GM21529 (cell line): ENCODE data around the gene MAP3K3.

Experiments
- ATAC-seq: cut with Tn5 transposase; IDR thresholded peaks from one replicate; pipeline ENCODE4 v1.9.1; 2021; ENCODE audit not compliant: unreplicated experiment

Gene MAP3K3

GRCh38 chr17:63621684-63622573 is at the start of gene MAP3K3:
Gene MAP3K3 (plus strand): TSS chr17:63622417. CDS start chr17:63622760, 343 bp downstream.
- peak; percentile 90 for ATAC-seq

- ATAC-seq = no peak
Observed at GRCh38 chr17:63573634-63574033, 48.6 kb upstream of the MAP3K3 start.

- ATAC-seq = no peak
Observed at GRCh38 chr17:63578027-63578768, 44.0 kb upstream of the MAP3K3 start.

- no peak for ATAC-seq
Observed at GRCh38 chr17:63578769-63579111, 43.5 kb upstream of the MAP3K3 start.

DNA sequence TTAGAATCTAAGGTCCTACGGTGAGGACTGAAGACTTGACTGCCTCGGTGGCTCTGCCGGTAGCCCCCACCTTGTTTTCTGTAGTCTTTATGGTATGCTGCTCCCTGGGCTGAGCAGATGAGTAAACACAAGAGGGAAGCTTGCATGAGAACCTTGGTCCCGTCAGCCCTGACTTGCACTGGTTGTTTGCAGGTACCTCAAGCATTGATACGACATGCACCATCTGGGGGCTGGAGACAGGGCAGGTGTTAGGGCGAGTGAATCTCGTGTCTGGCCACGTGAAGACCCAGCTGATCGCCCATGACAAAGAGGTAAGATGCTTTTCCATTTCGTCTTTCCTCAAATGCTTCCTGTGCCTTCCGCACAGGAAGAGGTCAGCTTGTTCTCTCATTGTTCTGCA is 42.6 kb upstream of the MAP3K3 start:
- no peak for ATAC-seq

- ATAC-seq = no peak
Observed at GRCh38 chr17:63587770-63588169, 34.4 kb upstream of the MAP3K3 start.

- no peak for ATAC-seq
Observed at GRCh38 chr17:63588797-63589196, 33.4 kb upstream of the MAP3K3 start.

- ATAC-seq = no peak
Observed at GRCh38 chr17:63589646-63590045, 32.6 kb upstream of the MAP3K3 start.

GRCh38 chr17:63592797-63593196 is 29.4 kb upstream of the MAP3K3 start:
- no peak for ATAC-seq

GRCh38 chr17:63595132-63595531 is 27.1 kb upstream of the MAP3K3 start:
- ATAC-seq = no peak

DNA sequence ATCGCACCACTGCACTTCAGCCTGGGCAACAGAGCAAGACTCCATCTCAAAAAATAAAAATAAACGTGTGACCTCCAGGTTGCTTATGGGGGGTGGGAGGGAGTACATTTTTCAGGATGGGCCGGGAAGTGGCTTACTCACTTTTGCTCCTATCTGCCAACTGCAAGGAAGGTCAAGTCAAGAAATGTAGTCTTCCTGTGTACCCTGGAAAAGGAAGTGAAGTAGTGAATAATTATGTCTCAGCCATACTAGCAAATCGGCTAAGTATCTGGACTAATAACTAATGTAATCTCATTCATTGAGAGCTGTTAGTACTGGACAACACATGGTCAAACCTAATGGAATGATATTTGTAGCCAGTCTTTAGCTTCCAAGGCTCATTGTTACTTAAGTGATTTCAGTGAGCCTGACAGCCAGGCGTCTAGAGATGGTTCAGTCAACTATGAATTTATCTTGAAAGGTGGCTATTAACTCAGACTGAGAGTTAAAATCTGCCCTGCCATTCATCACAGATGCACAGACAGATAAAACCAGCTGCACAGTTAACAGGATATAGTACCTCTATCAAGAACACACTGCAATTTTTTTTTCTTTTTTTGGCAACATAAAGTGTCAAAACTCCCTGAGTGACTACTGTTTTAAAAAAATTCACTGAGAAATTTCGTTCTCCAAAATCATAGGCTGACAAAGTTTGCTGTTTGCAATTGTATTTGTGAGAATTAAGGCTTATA is 25.2 kb upstream of the MAP3K3 start:
- no peak for ATAC-seq

DNA sequence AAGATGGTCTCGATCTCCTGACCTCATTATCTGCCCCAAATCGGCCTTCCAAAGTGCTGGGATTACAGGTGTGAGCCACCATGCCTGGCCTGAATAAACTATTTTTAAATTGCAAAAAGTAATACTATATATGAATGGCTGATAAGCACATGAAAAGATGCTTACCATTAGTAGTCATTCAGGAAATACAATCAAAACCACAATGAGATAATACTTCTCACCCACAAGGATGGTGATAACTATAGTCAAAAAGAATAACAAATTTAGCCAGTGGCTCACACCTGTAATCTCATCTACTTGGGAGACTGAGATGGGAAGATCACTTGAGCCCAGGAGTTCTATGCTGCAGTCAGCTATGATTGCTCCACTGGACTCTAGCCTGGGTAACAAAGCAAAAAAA is 23.9 kb upstream of the MAP3K3 start:
- no peak for ATAC-seq

GRCh38 chr17:63600569-63601438 is 21.4 kb upstream of the MAP3K3 start, which contains the start of gene TACO1:
Gene TACO1 (plus strand): TSS chr17:63600895. CDS start chr17:63601084, 189 bp downstream.
- peak; percentile 89 for ATAC-seq

GRCh38 chr17:63601439-63602371 is 20.5 kb upstream of the MAP3K3 start:
- ATAC-seq = no peak

DNA sequence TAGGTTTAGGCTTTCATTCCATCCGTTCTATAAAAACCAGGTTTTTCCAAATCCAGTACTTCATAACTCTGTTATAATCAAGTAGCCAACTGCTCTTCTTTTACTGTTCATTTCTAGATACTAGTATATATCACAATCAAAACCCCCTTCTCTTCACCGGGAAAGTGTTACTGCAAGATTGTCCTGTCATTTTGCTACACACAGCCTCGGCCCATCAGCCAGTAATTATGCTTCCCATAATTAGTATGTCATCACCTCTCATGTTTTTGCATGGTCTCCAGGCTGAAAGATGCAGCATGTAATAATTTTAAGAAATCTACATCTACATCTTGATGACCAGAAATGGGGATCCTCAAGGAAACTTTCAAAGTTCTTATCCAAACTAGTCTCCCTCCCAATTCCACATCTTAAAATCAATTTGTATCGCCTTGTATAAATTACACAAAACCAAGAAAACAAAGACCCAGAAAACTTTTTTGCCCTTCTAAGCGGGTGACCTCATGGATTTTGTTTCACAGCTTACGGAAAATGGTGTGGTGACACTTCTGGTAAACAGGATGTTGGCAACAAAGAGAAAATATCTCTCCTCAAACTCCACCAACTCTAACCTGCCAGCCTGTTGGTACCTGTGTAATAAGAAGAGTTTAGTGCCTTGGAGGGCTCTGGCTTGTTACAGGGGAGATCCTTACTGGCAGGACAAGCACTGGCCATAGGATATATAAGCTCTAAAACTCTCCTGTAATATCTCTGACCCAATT is 12.2 kb upstream of the MAP3K3 start:
- no peak for ATAC-seq

DNA sequence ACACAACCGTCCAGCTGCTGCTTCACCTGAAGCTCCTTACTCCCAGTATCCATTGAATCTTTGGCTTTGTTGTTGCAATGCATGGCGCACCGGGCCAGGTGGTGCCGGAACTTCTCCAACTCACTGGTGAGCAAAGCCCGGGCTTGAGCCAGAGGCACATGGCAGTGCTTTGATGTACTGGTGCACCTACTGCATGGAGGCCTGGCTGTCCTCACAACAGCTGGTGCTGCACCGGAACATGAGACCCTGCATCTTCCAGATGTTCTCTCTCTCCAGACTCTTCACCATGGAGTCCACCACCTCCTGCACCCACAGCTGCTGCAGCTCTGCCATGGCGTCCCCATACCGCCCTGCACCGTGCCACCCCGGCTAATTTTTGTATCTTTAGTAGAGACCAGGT is 11.4 kb upstream of the MAP3K3 start:
- ATAC-seq = no peak

GRCh38 chr17:63611354-63611753 is 10.9 kb upstream of the MAP3K3 start:
- ATAC-seq = no peak

DNA sequence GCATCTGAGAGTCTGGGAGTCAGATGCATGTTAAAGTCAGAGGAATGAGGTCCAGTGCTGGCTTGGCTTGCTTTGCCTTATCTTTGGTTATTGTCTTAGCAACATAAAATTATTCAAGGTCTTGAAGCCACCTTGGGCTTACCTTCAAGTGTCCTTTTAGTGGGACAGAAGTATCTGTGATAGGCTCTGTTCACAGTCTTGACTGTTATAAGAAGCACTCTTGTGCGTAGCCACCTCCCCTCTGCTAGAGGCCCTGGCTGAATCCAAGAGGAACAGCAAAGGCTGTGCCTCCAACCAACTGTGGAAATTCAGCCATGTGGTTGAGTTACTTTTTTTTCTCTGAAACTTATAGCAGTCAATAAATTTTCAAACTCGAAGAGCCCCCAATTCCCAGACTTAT is 8.6 kb upstream of the MAP3K3 start:
- no peak for ATAC-seq

- no peak for ATAC-seq
Observed at GRCh38 chr17:63621229-63621683, 961 bp upstream of the MAP3K3 start.
